ENCODE data around the gene MGAT4A.
A peak's percentile ranks its signal among the peaks of the same experiment; 100 is the strongest.

MGAT4A gene

DNA sequence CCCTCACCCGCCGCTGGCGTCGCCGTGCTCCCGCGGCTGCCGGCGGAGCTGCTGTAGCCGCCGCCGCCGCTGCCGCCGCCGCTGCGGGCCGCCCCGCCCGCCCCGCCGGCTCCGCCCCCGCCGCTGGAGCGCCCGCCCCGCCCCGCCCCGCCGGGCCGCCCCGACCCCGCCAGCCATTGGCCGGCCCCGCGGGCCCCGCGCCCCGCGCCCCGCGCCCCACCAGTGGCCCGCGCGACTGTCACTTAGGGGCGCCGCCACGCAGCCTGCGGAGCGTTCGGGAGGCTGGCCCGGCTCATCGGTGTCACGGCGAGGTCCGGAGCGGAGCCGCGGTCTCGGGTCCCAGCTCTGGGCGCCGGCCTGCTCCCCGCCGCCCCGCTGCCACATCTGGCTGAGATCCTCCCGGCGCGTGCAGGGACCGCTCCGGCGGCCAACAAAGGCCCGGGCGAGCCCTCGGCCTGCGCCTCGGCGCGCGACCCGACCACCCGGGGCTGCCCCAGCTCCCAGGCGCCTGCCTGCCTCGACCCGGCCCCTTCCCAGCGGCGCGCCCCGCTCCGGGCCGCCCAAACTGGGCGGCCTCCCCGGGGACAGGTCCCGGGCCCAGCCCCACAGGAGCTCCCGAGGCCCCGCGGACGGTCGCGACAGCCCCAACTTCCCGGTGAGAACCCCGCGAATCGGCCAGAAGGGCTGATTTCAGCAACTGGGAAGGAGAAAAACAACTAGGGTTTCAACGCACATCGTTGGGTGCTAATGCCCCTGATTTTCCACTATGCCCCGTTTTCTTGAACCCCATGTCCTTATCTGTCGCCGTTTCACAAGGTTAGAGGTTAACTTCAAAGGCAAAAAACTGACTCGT, at the start of gene MGAT4A:
TSS of gene MGAT4A (minus strand) at position 92 of the 853 bp plus-strand sequence. CDS start 4,800 bp downstream, outside the sequence.
- peak; percentile 73 for DNase-seq

DNA sequence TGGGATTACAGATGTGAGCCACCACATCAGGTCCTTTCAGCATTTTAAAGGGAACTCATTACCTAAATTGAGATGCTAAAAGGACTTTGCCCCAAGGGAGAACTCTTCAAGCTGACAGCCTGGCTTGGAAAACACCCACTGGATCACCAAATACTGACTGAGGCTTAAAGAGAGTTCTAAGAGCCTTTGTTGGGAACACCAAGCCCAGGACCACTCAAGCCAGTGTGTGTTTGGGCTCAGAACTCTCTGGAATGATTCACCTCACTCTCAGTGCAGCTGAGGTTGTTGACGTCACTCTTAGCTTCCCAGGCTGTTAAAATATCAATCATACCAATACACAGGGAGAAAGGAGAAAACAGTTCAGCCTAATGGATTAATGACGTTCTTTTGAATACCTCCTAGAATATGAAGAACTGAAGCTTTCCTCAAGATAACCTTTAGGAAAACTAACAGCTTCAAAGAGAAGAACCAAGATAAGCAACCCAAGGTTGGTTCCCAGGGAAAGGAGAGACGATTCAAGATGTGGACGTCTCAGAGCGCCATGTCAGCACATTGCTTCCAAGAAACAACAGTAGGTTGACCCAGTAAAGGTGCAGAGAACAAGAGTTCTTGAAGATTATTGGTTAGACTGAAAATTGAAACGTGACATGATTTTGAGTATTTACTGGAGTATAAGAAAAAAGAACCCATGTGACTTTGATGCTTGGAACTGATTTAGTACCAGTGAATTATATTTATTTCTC, 48.0 kb upstream of the MGAT4A start:
- DNase-seq, result no peak

DNA sequence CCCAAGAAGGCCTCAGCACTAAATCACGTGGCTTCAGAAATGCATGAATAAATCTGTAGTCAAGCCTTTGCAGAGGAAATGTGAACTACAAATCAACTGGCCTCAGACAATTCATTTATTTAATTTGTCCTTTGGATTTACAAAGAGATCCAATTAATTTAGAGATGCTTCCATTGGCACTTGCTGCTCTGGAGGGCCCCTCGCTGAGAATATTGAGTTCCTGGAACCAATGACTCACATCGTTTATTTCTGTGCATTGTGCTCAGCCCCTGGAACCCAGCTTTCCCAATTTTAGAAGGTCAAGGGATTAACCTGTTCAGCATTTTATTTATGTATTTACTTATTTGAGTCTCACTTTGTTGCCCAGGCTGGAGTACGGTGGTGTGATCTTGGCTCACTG, 47.2 kb upstream of the MGAT4A start:
- no peak for DNase-seq

DNA sequence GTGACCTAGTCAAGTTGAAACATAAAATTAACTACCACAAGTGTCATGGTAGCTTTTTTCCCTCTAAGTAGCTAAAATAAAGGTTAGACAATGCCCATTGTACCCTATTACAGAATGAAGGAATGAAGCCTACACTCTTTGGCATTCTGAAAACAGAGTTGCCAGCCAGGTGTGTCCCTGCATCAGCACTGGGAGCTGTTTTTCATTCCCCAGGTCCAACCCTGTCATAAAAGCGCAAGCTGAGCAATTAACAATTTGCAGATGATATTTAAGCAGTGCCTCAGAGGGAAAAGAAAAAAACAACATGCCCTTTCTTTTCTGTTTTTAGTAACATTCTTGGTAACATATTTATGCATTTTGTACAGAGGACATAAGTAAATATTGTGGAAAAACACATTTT, 46.8 kb upstream of the MGAT4A start:
- DNase-seq, result no peak

DNA sequence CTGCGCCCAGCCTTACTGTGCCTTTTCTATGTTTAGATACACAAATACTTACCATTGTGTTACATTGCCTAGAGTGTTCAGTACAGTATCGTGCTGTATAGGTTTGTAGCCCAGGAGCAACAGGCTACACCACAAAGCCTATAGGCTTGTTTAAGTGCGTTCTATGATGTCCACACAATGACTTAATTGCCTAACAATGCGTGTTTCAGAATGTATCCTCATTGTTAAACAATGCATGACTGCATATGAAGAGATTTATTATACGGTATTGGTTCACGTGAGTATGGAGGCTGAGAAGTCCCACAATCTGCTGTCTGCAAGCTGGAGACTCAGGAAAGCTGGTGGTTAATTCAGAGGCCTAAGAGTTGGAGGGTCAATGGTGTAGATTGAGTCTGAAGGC, 46.1 kb upstream of the MGAT4A start:
- no peak for DNase-seq

DNA sequence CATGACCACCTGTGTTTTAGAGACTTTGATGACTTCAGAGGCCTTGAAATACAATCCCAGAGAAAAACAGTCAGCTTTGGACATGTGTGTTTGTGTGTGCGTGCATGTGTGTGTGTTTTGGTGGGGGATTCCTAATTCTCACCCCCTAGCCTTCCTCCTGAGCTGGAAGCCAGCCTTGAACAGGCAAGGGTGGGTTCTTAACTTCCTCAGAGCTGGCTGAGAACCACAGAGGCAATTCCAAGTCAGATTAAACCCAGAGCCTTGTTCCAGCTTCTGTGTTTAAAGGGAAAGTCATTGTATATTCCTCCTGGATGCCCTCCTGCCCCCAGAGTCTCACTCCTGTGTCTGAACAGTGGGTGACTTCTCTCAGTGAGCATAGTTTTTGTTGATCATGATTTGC, 45.2 kb upstream of the MGAT4A start:
- no peak for DNase-seq

DNA sequence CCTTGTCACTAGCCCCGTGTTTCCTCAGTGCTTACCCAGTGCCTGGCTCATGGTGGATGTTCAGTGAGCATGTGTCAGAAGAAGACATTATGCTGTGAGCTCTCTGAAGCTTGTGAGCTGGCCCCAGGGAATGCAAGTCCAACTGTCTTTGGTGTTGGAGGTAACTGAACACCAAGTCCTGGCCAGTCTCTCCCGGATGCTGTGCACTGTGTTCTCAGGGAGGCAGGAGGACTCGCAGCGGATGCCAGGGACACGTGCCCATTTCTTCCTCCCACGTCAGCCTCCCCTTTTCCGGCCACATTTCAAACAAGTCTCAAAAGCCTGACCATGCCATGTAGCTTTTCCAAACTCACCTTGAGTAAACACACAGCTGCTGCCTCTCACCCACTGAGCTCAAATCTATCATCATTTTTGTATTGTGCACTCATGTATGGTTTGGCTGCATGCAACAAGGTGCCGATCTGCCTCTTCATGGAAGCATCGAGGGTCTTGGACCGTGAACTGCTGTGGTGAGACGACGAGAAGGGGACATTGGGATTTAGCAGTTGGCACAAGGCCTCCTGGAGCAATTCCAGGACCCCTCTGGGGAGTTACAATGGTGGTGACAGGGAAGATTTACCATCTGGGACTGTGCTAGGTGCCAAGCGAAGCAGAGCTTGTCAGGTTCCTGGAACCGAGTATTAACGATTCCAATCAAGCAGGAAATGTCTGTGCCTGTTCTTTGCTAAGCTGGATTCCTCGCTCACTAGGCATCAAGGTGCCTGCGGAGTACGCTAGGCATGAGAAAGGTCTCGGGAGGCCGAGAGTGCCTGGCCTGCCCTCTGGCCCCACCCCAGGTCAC, 44.4 kb upstream of the MGAT4A start:
- no peak for DNase-seq

DNA sequence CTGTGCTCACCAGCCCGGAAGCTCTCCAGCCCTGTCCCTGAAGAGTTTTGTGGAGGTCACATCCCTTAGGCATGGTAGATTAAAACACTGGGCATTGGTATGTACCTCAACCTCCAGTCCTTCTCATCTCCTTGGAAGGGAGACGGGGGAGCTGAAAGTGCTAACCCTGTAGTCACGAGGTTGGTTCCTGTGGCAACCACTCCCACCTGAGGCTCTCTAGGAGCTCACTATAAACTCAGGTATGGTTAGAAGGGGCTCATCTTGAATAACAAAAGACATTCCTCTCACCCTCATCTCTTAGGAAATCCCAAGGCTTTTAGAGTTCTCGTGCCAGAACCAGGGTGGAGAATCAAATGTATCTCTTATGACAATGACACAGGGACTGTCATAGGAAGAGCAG, 43.0 kb upstream of the MGAT4A start:
- DNase-seq, result no peak

DNA sequence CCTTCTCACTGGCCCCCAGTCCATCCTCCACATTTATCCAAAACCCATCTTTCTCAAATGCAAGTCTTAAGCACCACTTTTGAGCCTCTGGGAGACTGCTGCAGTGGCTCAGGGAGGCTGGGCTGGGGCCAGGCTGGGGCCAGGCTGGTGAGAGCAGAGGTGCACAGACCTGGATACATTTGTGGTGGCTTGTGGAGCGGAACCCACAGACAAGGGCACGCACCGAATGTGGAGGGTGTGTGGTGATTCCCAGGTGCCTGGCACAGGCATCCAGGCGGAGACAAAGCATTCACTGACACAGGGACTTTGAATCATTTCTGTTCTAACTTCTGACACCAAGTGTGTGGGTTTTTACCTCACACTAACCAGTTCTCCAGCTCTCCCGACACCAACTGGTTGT, 42.2 kb upstream of the MGAT4A start:
- no peak for DNase-seq

DNA sequence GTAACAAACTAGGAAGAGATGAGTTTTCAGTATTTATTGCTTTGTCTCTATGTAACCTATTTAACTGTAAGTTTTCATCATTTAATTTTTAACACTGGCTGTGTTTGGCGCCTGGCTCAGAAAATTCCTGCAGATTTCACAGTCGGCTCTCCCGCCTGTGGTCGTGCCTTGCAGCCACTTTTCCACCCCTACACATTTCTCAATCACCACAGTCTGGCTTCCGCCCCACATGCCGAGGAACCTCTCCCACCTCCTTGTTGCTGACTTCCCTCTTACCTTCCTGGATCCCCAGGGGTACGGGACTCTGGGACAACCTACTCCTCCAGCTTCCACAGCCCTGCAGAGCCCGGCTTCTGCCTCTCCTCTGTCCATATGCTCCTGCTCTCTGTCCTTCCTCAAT, 41.6 kb upstream of the MGAT4A start:
- DNase-seq, result no peak

DNA sequence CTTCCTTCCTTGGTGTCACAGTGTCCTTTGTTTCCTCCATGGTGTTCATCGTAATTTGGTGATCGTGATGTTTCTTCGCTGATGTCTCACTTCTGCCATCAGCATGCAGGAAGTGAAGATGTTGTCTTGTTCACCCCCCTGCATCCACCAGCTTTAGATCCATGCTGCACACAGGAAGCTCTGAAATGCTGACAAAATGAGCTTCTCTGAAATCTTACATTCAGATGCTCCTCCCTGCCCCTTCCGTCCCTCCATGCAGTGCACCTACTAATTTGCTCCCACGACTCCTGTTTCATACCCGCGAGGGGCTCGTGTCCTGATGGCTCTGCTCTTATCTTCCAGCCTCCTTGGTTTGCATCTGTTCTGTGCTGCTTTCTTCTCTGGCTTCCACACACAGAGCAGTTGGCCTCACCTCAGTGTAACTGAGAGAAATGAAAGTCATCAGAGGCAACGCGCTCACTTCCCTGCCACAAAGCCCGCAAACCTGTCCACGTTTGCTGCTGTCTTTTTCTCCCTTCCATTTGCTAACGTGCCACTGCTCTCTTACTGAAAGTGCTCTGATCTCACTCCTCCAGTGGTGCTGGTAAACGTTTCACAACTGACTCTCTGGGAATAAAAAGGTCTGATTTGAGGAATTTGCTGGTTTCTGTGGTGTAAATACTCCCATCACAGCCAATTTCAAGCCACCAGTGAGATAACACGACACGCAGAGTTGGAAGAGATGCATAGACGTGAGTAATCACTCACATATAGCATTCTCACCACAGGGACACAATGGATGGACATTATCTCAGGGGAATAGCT, 41.0 kb upstream of the MGAT4A start:
- DNase-seq, result peak; percentile 64

DNA sequence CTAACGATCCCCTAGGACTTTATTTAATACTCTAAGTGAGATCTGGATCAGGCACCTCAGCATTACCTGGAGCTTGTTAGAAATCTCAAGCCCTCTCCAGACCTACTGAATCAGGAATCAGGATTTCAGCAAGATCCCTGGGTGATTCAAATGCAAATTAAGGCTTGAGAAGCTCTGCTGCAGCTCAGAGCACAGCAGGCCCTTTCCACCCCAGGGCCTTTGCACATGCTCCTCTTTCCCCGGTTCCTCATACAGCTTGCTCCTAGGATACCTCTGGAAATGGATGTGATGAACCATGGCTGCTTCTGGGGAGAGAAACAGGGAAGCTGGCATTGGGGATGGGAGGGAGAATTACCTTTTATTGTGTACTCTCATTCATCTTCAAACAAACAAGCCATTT, 40.3 kb upstream of the MGAT4A start:
- no peak for DNase-seq

DNA sequence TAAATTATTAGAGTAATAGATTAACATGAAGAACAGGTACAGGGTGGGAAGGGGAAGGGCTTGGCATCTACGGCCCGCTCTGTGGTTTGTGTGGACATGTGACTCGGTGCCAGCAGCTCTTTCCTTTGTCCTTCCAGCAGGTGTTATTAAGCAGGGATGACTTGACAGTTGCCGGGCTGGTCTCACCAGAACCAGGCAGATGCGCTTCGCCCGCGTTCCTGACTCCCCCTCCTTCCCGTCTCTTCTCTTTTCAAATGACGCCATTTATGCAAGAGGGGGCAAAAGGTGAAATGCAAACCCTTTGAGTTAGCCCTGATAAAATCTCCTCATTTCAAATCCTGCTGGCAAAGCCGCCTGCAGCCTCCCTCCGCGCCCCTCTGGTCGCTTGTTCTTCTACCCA, 38.9 kb upstream of the MGAT4A start:
- peak; percentile 15 for DNase-seq

DNA sequence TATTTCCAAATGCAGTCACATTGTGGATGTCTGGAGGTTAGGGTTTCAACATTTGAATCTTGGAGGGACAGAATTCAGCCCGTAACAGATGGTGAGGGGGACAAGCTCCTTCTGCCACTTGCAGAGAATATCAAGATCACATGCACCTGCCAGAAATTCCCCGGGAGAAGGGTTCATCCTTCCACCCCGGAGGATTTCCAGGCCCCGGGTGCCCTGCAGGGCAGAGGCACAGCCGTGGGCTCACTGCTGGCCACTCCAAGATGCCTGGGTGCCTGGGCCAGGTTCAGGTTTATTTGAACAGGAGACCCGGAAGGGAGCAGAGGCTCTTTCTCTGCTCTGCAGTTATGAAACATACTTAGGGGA, 38.2 kb upstream of the MGAT4A start:
- no peak for DNase-seq

DNA sequence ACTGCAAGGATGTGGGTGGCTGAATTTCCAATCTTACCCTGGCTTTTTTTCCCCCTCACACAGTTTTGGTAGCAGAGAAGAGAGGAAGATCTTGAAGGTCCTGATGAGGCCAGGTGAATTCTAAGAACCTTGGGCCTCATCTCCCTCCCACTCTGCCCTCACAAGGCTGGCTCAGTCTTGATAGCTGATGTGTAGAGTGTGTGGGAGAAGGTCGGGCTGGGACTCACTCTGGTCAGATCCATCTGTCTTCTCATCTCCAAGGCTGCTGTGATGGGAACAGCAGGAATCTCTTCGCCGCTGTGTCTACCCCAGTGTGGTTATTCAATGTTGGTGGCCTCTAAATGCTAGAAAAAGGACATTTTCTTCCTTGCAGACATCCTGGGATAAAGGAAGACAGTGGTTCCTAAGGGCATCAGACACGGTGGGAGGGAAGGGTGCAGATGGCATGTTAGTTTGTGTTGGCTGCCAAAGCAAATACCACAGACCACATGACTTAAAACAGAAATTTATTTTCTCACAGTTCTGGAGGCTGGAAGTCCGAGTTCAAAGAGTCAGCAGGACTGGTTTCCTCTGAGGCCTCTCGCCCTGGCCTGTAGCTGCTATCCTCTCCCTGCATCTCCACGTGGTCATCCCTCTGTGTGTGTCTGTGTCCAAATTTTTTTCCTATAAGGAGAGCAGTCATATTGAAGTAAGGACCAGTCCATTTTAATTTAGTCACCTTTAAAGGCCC, 37.6 kb upstream of the MGAT4A start:
- DNase-seq, result no peak

DNA sequence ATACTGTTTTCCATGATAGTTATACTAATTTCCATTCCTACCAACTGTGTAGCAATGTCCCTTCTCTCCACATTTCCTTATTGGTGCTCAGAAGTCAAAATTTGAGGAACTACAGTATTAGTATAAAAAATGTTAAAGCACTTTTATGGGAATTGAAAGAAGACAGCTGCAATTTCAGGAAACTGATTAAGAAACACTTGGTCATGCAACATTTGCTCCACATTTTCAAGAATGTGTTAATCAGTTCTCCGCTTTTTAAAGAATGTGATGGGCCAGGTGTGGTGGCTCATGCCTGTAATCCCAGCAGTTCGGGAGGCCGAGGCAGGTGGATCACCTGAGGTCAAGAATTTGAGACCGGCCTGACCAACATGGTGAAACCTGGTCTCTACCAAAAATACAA, 33.6 kb upstream of the MGAT4A start:
- no peak for DNase-seq

DNA sequence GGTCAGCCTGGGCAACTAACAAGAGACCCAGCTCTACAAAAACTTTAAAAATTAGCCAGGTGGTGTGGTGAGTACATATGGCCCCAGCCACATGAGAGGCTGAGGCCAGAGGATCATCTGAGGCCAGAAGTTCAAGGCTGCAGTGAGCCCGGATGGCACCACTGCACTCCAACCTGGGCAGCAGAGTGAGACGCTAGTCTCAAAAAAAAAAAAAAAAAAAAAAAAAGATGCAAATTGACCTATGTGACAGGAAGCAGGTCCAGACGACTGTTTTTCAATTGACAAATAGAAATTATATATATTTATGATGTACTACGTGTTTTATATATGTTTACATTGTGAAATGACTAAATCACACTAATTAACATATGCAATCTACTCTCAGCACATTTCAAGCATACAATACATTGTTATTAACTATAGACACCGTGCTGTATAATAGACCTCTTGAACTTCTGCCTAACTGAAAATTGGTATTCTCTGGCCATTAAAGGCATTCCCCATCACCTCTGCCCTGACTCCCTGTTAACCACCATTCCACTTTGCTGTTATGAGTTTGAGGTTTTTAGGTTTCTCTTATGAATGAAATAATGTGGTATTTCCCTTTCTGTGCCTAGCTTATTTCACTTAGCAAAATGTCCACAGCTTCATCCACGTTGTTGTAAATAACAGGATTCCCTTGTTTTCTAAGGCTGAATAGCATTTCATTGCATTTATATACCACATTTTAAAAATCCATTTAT, 32.4 kb upstream of the MGAT4A start:
- no peak for DNase-seq

DNA sequence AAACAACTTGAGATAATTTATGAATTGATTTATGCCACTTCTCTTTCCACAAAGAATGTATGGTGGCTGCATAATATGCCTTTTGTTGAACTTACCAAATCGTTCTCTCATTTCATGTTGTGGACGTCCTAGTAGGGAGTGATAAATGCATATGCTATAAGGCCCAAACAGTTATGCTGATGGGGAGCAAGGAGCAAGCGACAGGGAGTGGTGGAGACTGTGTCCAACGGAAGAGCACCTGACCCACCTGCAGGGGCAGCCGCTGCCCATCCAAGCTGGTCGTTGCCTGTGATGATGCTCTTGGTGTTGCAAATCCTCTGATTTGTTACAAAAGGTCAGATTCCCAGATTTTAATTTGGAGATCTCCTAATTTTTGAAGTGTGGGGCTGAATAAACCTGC, 31.0 kb upstream of the MGAT4A start:
- DNase-seq, result no peak

DNA sequence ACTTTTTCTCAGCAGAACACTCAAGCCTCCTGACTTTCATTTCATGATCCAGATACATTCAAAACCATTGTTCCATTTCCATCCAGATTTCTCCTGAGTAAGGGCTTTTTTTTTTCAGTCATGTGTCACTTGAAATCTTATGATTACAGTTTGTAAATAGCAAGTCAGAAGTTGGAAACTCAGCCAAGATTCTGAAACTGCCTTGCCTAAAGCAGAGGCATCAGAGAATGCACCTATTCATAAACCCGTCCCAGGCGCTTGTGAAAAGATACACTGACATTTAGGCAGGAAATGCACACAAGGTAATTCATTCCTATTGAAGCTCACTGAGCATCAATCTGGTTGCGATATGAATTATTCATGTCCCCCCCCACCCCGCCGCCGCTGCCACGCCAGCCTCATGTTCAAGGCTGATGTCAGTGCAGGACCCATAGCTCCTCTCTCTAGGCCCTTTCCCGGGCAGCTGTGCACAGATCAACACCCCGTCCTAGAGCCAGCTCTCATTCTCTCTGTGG, 30.4 kb upstream of the MGAT4A start:
- DNase-seq, result peak; percentile 23

DNA sequence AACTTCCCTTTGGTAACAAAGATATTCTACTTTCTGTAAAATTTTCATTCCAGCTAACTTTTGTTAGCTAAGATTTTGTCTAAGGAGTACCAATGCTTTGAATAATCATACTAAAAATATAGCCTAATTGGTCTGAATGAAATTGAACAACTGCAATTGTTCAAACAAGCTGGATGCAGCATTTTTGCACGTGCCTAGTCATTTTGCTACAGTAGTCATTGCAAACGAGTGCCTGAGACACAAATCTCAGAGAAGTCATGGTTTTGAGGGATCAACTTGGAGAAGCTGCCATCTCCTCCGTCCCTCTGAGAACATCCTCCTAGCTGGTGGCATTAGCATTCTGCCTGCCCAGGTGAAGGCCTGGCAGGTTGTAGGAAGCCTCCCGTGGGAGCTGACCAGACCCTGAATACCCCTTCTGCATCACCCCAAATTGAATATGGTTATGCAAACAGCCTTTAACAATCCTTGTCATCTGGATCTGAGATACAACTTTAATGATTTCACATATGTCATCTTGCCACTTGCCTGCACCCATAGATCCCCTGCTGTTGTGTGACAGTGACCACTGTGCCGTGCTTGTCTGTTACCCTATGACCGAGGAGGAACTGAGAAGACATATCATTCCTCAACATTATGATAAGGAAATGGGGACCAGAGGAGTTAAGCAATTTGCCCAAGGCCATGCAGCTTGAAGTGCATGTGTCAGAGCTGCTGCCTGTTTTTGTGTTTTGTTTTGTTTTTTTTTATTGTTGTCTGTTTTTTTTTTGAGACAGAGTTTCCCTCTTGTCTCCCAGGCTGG, 29.1 kb upstream of the MGAT4A start:
- no peak for DNase-seq

Data from activated gamma-delta T cell treated with Interleukin-2 at 50 U/mL for 16 hours (primary cell).